Lower leg skin (tissue), 4 donors: Measurements from ENCODE around the gene OR1A1. TPM values are rescaled to one million over a fixed set of nuclear protein-coding genes. Genes with fewer than 3 reads are reported as not detected.

Source experiments
- DNase-seq, 2 donors: peaks; one replicate each; pipeline ENCODE4 v3.0.0-alpha.2; 2019; ENCODE audit warnings: low spot score in 2 of 2
- H3K4me3 ChIP-seq: fragments of 200-600 bp; sonication (generic); 2 replicates; pipeline ENCODE4 v1.5.1; 2017; ENCODE audit warnings: mild to moderate bottlenecking, low read depth; ENCODE audit not compliant: poor library complexity, severe bottlenecking
- CTCF ChIP-seq, 3 donors: fragments of 450-650 bp; IDR thresholded peaks; one replicate each; pipeline ENCODE4 v1.5.1; 2016; ENCODE audit warnings: antibody characterized with exemption in 3 of 3, mild to moderate bottlenecking in 3 of 3, moderate library complexity in 2 of 3
- POLR2A ChIP-seq, 2 donors: fragments of 450-650 bp; IDR thresholded peaks; one replicate each; pipeline ENCODE4 v1.6.1; 2016 to 2017; ENCODE audit warnings: antibody characterized with exemption in 2 of 2, mild to moderate bottlenecking in 1 of 2, moderate library complexity in 1 of 2
- WGBS, 2 donors: methylation state at CpG; one replicate each; pipeline ENCODE4 v1.1.5; 2018; 5-methylcytosine and 5-hydroxymethylcytosine counted together
- intact Hi-C: fragments of 100-400 bp; cut with DNase I; formaldehyde crosslinking; loops from one replicate; pipeline ENCODE4 v1.15.0; 2023; ENCODE audit warnings: low total_unique reads
- total RNA-seq, 4 donors: library from RNA; depleted of rRNA; stranded (reverse); fragments of >200 nt; gene quantifications; one replicate each; pipeline ENCODE4 v1.1.0, GENCODE V29; 2016

OR1A1 gene
- total RNA-seq = not detected

- TF ChIP-seq CTCF (IDR thresholded peaks at IDR 0.05) (no peak), POLR2A (IDR thresholded peaks at IDR 0.05) (no peak)
- intact Hi-C loops = no loop called here
- WGBS, 2 donors = 69 to 77% methylated on average over 6 to 7 of the region's 7 CpGs
- no peak for DNase-seq
- H3K4me3 ChIP-seq = no peak within 1 kb of the TSS
Observed at GRCh38 chr17:3207367-3207766, at the start of gene OR1A1. TSS of gene OR1A1 (plus strand) at chr17:3207667. CDS start at chr17:3215621, 7,954 bp downstream.

- no peak for TF ChIP-seq POLR2A (IDR thresholded peaks at IDR 0.05)
- no peak for TF ChIP-seq CTCF (IDR thresholded peaks at IDR 0.05)
- WGBS, 2 donors = 74 to 80% methylated on average over 5 of the region's 5 CpGs
- no peak for DNase-seq
- no peak overlapping the region for H3K4me3 ChIP-seq
- intact Hi-C loops = no loop called here
Observed at GRCh38 chr17:3167574-3167973, 39.9 kb upstream of the OR1A1 start.

- 34 to 36% methylated on average over 4 of the region's 4 CpGs for WGBS, 2 donors
- no peak for DNase-seq
- H3K4me3 ChIP-seq = no peak overlapping the region
- intact Hi-C loops = no loop called here
- TF ChIP-seq POLR2A (IDR thresholded peaks at IDR 0.05) (no peak), CTCF (IDR thresholded peaks at IDR 0.05) (no peak)
Observed at GRCh38 chr17:3189961-3190360, 17.5 kb upstream of the OR1A1 start.

- intact Hi-C loops = no loop called here
- WGBS, 2 donors = 77 to 80% methylated on average over 4 of the region's 4 CpGs
- no peak for TF ChIP-seq POLR2A (IDR thresholded peaks at IDR 0.05)
- TF ChIP-seq CTCF (IDR thresholded peaks at IDR 0.05) = no peak
- no peak for DNase-seq
- H3K4me3 ChIP-seq = no peak within 1 kb of the TSS
Observed at GRCh38 chr17:3197219-3197618, 10.2 kb upstream of the OR1A1 start, which contains the start of gene OR1A2. TSS of gene OR1A2 (plus strand) at chr17:3197519. CDS start at chr17:3197519, 0 bp downstream.

- no peak for DNase-seq
- intact Hi-C loops = no loop called here
- TF ChIP-seq CTCF (IDR thresholded peaks at IDR 0.05) (no peak), POLR2A (IDR thresholded peaks at IDR 0.05) (no peak)
- 77 to 88% methylated on average over 6 of the region's 6 CpGs for whole genome bisulfite sequencing, 2 donors
- no peak overlapping the region for H3K4me3 ChIP-seq
Observed at GRCh38 chr17:3208484-3208883, 1.0 kb downstream of the OR1A1 start.

GRCh38 chr17:3213001-3213400 is 5.5 kb downstream of the OR1A1 start:
- H3K4me3 ChIP-seq = no peak overlapping the region
- no peak for DNase-seq
- WGBS, 2 donors = 69 to 72% methylated on average over 3 of the region's 3 CpGs
- TF ChIP-seq CTCF (IDR thresholded peaks at IDR 0.05) (no peak), POLR2A (IDR thresholded peaks at IDR 0.05) (no peak)
- intact Hi-C loops = no loop called here
